ENCODE data around the gene GPC5.

GRCh38 chr13:91621963-91622362 is 223.5 kb downstream of the GPC5 start:
- TF ChIP-seq, protein P1, sequence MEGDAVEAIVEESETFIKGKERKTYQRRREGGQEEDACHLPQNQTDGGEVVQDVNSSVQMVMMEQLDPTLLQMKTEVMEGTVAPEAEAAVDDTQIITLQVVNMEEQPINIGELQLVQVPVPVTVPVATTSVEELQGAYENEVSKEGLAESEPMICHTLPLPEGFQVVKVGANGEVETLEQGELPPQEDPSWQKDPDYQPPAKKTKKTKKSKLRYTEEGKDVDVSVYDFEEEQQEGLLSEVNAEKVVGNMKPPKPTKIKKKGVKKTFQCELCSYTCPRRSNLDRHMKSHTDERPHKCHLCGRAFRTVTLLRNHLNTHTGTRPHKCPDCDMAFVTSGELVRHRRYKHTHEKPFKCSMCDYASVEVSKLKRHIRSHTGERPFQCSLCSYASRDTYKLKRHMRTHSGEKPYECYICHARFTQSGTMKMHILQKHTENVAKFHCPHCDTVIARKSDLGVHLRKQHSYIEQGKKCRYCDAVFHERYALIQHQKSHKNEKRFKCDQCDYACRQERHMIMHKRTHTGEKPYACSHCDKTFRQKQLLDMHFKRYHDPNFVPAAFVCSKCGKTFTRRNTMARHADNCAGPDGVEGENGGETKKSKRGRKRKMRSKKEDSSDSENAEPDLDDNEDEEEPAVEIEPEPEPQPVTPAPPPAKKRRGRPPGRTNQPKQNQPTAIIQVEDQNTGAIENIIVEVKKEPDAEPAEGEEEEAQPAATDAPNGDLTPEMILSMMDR (IDR thresholded peaks at IDR 0.05; ENCODE audit: insufficient read depth, low read length, poor library complexity, severe bottlenecking) = no peak
- TF ChIP-seq EZH2phosphoT487 (conservative IDR thresholded peaks at IDR 0.05; ENCODE audit: low read length) = no peak

Data from SU-DHL-6 (cell line).